Cerebellar nuclear complex (tissue), 1 donor: ENCODE results near the gene MYOM3.

Source experiments
- DNase-seq, 2 experiments: peaks; one replicate each; lab custom pipeline; 2025; lab: John Stamatoyannopoulos, UW

The MYOM3 gene

DNA sequence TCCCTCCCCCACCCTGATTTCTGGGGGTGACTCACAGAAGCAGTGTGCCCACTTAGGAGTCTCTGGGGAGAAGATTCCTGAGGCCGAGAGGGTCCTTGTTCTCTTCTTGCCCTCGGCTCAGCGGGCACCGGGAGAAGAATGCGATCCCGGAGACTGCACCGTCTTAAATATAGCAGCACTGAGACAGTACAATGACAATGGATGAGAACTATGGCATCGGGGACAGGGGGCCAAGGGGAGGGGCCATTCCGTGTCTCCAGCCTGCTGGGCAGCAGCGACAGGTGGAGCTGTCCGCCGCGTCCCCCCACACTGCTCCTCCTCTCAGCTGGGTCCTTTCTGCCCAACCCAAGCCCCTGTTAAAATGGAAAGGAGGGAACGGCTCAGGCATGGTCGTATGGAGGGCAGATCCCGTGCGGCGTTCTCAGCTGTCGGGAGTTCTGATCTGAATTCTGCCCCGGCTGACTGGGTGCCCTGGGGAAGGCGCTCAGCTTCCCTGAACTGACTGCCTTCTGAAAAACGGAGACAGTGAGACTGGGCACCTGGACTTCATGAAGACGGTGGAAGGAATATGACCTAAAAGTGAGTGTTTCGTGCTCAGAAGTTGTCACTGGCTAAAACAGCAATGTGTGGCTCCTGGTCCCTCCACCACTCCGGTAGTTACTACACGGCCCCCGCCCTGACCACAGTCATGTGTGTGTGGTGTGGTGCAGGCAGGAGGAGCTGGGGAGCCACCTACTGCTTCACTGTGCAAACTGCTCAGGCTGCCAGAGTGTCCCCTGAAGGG is at the start of gene MYOM3:
Gene MYOM3, minus strand, starts transcription at position 140 of the 784 bp plus-strand sequence. CDS start 3,499 bp downstream, outside the sequence.
- DNase-seq = no peak

DNA sequence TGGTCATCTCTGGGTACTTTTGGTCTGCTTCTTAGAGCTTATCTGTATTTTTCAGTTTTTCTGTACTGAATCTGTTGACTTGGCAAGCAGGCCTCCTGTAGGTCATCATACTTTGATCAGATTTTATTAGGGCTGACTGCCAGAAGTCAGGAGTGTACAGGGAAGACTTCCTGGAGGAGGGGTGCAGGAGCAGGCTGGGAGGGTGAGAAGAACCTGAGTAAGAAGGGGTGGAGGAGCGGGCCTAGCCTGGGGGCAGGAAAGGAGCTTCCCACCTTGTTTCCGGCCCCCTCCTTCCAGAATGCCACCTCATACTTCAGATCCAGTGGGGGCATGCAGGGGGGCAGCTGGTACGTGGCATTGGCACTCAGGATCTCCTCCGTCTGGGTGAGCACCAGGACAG is 49.3 kb upstream of the MYOM3 start:
- no peak for DNase-seq

DNA sequence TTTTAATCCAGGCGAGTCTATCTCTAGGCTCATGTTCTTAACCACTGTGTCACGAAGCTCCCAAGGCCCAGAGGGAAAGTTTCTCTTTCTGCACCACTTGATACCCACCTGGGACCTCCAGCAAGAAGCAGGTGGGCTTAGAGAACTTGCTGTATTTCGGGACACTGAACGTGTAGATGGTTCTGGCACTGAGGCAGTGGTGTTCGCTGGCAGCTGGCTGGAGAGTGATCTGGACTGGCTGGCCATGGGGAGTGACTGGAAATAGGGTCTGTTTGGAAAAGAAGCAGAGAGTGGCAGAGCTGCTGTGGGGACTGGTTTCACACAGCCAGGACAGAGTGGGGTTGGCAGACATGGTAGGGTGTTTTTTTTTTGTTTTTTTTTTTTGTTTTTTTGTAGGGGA is 47.4 kb upstream of the MYOM3 start:
- DNase-seq = no peak

DNA sequence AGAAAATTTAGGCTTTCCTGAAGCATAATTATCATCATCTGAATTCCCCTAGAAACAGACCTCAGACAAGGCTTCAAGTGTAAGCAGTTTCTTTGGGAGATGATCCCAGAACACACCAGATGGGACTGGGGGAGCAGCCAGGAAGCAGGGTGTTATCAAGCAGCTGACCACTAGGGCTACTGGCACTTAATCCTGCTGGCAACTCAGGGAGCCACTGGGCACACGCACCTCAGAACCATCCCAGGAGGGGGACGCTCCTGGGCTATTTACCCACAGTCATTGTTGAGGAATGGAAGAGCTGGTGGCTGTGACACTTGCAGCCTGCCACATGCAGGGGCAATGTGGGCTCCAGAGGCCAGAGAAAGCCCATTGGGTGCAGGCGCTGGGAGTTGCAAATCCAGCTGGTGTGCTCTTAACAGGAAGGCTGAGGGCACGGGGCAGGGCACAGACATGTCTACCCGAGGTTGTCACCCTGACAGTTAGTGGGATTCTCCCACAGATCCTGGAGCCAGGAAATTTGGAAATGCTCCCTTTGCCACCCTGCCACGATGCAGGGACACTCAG is 46.1 kb upstream of the MYOM3 start:
- peak; percentile 71 to 88 for DNase-seq

DNA sequence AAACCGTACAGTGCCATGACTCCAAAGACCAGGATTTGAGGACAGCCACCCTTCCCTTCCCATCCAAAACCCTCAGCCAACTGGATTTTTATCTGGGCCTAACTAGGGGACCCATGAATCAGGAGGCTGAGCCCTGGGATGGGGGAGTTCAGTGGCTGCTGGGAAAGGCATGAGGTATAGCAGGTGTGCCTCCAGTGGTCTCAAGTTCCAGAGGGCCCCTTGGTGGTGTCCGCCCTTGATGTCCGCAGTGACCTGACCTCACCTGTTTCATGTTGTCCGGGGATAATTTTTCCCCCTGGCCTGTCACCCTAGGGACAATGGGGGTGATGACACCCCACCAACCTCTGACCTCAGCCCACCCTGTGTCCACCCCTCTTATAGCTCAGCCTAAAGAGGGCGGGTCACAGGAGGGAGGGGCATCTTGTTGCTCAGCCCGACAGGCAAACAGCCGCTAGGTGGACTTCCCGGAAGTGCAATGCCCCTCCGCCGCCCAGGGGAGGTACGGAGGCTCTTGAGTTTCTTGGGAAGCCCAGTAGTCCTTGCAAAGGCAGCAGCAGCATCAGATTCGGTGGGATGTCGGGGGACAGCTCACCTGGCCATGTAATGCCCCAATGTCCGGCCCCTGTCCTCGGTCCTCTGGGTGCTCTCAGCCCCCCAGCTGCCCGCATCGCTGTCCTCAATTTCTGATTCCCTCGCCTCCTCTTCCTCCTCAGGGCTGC is 44.8 kb upstream of the MYOM3 start:
- no peak for DNase-seq

DNA sequence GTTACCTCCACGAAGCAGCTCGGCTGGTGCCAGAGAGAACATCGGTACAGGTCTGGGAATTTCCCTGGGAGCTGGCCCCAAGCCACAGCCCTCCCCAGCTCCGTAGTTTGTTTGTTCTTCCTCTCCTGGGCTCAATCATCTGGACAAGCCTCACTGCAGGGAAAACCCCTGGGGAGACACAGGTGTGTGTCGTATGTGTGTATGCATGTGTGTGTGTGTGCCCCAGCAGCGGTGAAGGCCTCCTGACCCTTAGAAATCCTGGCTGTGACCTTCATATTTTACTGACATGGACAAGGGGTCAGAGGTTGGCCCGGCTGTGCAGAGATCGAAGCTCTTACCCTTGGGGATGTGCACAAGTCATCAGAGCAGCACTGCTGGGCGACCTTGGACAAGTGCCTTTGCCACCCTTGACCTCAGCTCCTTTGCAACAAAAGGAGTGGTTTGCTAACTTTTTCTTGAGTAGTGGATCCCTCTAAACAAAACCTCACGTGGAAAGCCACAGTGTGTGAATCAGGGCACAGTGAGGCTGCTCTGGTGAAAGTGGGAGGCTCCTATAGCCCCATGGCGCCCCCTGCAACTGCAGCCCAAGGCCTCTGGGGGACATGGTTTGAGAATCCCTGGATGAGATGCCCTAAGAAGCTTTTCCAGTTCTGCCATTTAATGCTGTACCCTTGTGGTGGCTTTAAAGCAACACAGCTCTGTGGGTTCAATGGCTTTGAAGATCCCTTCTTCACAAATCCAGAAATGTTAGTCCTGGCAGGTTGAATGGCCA is 43.3 kb upstream of the MYOM3 start:
- DNase-seq = no peak

DNA sequence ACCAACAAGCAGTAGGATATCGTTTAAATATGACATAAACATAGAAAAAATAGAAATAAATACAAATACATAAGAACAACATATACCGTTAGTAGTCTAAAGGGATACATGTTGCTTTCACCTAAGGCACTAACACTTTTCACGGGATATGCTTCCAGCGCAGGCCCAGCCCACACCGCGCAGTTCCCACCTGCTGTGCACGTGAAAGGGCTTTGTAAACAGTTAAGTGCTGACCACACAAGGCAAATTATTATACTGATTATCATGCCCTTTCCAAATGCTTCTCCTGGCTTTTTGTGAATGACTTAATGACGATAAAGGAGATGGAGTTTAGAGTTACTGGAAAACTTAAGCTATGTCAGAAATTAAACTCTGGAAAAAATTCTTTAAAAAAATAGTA is 42.3 kb upstream of the MYOM3 start:
- no peak for DNase-seq

DNA sequence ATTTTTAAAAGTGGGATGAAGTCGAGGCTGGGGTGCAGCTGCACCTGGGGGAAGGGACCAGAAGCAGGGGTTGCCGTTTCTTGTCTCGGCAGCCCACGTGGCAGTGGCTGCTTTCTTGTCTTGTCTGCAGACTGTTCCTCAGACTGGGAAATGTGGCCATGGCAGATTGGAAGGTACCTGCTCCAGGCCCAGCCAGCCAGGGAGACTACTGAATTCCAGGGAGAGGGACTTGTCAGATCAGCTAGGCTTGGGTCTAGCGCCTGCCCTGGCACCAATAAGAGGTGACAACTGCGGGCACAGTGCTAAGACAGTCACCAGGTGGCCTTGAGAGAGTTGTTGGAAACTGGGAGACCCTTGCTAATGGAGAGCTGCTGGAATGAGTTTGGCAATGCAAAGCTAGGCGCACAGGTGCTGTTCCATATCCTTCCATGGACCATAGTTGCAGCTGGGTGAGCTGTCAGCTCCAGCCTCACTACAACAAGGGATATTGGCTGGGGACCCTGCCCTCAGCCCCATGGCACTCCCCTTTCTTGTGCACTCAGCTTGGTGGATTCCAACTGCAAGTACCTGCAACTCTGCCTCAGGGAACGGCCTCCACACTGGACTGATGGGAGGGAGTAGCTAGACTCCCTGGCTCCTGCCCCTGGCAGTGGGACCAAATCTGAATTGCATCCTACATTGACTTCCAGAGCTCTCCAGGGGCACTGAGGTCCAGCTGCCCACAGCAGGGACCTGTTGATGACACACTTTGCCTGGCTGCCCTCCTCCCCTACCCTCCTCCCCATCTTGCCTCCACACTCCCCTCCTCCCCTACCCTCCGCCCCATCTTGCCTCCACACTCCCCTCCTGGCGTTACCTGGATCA is 40.9 kb upstream of the MYOM3 start:
- DNase-seq = no peak

DNA sequence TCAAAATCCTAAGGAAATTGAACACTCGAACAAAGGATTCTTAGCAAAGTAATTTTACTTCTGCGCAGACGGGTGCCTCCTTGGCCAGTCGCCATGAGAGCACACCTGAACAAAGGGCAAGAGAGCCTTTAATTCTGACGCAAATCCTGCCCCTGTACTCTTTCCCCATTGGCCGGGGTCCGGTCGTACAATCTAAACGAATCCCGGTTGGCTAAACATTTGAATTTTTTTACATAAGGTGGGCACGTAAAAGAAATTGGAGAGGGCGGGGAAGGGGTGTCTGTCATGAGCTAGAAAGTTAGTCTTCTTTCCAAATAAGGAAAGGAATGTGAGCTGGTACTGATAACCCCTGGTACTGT is 39.2 kb upstream of the MYOM3 start:
- DNase-seq = no peak

DNA sequence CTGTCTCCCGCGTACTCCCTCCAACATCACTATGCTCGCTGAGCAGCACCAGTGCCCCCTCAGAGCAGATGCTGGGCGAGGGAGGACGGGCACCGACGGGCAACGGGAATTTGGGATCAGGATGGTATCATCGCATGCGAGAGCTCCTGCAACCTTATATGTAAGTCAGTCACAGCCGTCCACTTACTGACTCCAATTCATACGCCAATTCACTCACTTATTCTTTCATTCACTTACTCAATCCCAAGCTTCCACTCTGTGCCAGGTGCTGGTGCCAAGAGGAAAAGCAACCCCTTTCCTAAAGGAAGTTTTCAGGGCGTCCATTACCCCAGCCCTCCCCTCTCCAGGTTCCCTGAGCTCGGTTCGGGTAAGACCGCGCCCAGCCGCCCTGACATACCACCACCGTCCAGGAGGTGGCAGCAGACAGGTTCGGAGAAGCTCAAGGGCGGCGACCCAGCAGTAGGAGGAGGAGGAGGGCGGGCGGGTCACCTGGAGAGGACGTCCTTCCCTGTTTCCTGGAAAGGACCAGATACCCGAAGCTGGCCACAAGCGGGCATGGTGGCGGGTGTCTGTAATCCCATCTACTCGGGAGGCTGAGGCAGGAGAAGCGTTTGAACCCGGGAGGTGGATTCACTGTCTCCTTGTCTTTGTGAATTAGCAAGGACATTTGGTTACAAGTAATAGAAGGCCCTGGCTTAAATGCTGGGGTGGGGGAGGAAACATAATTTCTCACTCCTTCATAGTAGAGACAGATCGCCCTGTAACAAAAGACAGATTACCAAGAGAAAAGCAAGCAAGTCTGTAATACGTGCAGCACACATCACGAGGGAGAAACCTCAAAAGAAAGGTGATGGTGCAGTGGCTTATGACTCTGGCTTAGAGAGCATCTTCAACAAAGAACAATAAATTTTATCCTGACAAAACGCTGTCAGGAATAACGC is 38.6 kb upstream of the MYOM3 start:
- peak; percentile 37 to 56 for DNase-seq

DNA sequence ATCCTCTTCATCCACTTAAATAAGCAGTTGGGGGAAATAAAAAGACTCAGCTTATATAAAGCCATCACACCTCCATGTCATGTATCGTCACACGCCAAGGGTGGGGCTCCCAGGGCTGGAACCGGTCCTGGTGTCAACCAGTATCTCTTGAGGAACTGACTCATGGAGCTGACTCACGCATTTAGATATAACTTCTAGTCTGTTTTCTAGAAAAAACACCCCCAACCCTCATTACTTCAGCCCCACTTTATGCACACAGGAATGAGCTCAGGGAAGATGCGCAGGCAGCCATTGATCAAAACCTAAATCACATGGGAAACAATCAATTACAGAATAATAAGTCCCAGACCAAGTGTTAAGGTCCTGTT is 37.9 kb upstream of the MYOM3 start:
- no peak for DNase-seq

DNA sequence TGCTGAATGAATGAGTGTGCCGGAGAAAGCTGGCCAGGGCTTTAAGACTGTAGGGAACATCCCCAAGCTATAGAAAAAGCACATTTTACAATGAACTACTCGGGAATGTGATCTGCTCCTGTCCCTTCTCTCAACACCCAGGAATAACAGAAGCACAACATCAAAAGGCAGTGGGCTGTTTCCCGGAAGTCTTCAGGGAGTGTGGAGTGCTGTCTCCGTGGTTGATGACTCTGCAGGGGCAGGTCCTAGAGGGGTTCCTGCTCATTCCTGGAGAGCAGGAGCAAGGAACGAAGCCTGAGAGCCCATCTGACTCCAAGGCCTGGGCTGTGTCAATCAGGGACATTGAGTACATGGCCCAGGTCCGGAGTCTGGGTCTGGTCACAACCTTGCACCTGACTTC is 35.9 kb upstream of the MYOM3 start:
- no peak for DNase-seq

DNA sequence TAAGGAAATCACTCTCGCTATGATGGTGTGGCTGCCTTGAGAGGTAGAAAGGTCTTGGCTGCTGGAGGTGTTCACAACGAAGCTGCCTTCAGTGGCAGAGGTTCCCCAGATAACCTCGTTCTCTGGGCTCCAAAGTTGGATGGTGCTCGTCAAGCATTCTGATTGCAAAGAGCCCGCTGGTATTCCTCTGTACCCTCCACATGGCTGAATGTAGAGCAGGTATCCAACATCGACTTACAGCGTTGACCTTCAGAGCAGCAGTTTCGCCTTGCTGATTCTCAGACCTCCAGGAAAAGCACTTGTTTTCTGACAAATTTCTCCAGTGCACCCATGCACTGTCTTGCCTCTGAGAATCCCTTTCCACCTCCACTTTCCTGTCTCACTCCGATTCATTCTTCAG is 35.3 kb upstream of the MYOM3 start:
- DNase-seq = no peak

DNA sequence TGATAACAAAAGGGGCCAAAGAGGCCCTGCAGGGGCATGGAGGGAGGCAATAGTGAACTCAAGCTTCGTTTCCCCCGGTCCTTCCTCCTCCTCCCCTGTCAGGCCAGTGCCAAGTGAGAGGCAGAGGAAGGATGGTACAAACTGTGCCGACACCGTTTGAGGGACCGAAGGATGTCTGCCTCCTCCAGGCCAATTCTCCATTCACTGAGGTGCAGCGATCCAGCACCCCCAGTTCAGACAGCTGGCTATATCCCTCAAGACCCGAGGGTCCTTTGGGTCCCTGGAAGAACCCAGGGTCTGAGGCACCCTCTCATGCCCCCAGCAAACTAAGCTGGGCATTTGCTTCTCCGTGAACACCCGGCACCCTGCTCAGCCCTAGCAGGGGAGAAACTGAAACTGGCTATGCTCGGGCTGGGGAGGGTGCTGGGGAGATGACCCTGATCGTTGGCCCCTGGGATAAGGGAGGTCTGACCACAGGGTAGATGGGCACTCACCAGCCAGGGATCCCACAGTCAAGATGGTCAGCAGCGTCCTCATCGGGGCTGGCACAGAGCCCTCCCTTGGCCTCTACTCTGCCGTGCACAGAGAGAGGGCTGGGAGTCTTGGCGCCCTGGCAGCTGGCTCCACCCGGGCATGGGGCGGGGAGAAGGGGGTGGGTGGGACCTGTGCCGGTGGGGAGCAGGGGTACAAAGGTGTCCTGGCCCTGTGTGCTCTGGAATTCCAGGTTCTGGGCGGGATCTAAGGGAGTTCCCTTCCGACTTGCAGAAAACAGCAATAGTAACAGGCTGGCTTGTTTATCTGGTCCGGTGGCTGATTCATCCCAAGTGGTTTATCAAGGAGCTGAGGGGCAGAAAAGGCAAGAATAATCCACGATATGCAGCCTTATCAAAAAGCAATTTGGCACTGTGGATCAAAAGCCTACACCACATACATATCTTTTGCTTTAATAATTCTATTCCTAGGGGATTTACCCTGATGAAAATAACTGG is 30.9 kb upstream of the MYOM3 start, which contains the start of gene IL22RA1:
Gene IL22RA1, minus strand, starts transcription at position 595 of the 989 bp plus-strand sequence. Its CDS starts 58 bp downstream, at position 537.
- DNase-seq = no peak

DNA sequence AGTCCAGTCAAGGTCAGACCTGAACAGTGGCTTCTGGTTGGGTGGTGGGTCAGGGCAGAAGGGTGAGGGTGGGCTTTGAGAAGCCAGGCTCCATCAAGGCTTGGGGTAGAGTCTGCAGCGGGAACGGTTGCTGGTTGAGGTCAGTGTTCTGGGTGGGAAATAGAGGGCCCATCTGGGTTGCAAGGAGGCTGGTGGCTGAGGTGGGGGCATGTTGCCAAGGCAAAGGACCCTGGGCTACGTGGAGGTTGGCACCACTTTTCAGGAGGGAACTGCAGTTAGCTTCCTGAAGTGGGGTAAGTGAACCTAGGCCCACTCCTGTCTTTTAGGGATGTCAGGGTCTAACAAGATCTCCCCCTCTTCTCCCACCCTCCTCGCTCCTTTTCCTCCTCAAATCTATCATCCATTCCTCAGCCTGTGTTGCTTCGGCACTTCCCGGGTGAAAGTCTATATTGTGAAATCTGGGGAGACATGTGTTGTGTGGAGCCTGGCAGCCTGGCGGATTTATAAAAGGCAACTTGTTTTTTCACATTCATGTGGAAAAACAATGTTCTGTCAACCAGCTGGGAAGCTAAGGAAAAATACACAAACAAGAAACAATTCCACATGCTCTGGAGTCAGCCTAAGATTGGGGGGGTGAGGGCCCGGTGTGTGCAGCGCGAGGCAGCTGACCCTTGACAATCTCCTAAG is 29.5 kb upstream of the MYOM3 start:
- DNase-seq = no peak

DNA sequence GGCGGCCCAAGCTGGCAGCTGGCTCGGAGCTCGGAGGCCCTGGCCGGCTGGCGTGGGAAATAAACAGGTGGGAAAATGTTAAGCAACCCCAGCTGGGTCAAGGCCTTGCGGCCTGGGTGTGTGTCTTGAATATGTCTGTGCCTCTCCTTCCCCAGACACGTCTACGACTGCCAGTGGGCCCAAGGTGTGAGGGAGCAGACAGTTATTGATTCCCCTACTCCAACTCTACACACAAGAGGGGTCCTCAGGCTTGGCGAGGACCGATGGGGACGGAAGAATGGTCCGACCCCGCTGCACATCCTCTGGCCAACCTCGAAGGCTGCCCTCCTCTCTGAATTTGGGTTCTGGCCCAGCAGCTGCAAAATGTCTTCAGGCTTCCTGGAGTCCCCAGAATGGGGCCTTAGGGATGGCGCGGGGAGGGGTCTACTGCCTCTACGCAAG is 28.8 kb upstream of the MYOM3 start:
- no peak for DNase-seq

DNA sequence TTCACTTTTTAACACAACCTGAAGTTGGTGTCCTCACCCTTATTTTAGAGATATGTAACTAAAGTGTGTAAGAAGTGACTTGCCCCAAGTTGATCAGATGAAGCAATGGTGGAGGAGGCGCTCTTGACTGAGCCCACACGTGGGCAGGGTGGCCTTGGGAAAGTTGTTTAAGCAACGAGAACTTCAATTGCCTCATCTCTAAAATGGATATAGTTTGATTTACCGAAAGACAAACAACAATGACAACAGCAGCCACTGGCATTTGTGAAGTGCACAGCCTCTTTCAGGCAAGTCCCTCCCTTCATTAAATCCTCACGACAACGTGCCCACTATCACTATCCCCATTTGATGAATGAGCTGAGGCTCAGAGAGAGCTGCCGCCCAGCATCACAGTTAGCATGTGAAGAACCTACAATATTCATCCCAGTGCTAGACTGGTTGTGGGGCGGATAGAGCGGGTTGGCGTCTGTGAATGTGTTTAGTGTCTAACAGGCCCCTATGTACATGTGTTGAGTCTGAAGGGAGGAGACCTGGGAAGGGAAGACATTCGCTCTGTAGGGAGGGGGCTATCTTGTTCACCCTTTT is 28.0 kb upstream of the MYOM3 start:
- no peak for DNase-seq

DNA sequence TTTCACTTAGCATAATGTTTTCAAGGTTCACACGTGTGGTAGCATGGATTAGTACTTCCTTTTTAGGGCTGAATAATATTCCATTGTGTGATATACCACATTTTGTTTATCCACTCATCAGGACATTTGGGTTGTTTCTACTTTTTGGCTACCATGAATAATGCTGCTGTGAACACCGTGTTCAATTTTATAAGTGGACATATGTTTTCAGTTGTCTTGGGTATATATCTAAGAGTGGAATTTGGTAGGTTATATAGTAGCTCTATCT is 27.2 kb upstream of the MYOM3 start:
- DNase-seq = no peak
